Effector CD4-positive, alpha-beta T cell (primary cell): ENCODE measurements around the gene B4GALT3.
A peak's percentile ranks its signal among the peaks of the same experiment; 100 is the strongest.

Experiments used
- DNase-seq: peaks from one replicate; pipeline ENCODE4 v3.0.0-alpha.2; 2020

B4GALT3 gene

GRCh38 chr1:161160671-161161145, 16.6 kb downstream of the B4GALT3 start:
- DNase-seq: no peak

DNA sequence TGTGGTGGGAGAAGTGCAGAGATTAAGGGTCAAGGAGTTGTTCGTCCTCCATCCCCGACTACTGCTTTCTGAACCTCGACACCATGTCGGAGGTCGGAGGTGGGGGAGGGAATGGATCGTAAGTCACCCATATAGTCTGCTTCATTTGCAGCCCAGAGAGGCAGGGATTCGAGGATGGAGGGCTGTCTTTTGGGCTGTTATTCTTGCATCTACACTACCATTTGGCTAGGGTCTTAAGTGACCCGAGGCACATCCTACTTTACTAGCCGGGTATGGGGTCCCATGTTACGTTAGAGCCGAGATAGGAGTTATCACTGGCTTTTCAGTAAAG, 17.4 kb downstream of the B4GALT3 start:
- DNase-seq: no peak

DNA sequence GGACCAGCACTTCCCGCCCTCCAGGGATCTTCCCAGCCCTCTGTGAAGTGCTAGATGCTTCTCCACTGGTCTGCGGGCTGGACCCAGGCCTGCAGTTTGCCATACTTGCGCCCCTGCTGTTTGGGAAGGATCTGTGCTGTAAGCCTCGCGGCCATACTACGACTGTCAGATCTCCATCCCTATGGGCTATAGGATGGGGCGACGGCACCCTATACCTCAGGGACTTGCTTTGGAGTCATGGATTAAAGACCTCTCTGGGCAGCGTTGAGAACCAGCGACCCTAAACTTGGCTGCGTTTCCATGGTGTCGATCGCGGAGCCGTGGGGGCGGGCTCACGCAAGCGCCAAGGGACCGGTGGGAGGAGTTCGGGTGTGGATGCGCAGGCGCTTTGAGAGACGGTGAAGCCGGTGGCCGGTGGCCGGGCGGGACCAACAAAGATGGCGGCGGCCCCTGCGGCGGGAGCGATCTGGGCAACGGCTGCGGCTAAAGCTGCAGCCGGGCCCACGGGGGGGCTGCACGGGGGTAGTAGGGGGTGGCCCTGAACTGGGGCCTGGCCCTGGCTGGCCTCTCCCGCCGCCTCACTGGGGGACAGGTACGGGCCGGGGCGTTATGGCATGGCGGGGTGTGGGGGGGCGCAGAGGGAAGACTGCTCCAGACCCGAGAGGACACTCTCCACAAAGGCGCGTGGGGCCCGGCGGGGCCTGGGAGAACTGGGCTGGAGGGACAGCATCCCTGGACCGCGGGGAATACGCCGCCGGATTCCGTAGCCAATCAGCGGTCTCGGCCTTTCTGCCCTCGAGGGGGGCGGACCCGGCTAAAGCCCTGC, 18.0 kb downstream of the B4GALT3 start, which contains the start of gene USP21:
Gene USP21, plus strand, starts transcription at position 414 of the 826 bp plus-strand sequence. CDS start 1,141 bp downstream, outside the sequence.
- peak; percentile 89 for DNase-seq

GRCh38 chr1:161158316-161159010, 18.8 kb downstream of the B4GALT3 start:
- no peak for DNase-seq

GRCh38 chr1:161157867-161158266, 19.4 kb downstream of the B4GALT3 start:
- DNase-seq: no peak

DNA sequence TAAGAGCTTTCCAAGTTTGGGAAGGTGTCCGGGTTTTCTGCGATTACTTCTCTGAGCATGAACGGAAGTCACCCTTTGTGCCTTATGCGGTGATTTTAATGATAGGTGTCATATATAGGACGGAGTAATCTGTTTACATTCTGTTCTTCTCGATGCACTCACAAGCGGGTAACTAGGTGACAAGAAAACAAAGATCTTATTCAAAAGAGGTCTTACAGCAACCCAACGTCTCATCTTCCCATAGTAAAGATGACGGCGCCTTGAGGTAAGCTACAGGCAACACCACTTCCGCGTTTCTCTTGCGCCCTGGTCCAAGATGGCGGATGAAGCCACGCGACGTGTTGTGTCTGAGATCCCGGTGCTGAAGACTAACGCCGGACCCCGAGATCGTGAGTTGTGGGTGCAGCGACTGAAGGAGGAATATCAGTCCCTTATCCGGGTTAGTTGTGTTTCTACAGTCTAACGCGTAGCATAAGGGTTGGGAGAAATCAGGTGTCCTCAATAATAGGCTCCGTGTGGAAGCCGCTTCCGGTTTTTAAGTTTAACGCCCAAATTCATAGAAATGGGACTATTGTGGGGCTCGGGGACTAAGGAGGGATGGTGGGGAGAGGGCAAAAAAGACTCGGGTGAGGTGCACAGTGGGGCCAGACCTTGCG, 23.5 kb downstream of the B4GALT3 start, which contains the start of gene UFC1:
Gene UFC1, plus strand, starts transcription at position 297 of the 656 bp plus-strand sequence. Its CDS starts 20 bp downstream, at position 317.
- peak; percentile 77 for DNase-seq

GRCh38 chr1:161153176-161153575, 24.1 kb downstream of the B4GALT3 start:
- DNase-seq: no peak

- no peak for DNase-seq
Observed at GRCh38 chr1:161145832-161146231, 31.5 kb downstream of the B4GALT3 start.

DNA sequence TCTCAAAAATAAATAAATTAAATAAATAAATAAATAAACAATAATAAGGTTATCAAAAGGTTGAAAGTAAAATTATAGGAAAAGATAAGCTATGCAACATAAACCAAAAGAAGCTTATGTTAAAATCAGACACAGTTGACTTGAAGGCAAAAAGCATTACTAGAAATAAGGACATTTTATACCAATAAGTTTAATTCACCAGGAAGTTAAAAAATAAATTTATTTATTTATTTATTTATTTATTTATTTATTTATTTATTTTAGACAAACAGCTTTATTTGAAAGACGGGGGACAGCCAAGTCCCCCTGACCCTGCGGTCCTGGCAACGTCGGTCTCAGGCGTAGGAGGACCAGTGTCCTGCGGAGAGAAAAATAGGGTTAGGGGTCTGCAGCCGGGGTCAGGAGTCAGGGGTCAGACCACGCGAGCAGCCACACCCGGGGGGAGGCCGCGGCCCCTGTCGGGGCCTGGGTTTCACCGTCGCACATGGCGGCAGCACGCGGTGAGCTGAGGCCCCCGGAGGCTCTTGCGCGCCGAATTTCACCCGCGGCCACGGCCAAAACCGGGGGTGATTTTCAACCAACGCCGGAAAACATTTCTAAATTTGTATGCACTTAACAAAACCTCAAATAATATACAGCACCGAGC, 36.4 kb downstream of the B4GALT3 start:
- no peak for DNase-seq

- DNase-seq: peak; percentile 35
Observed at GRCh38 chr1:161139766-161140165, 37.5 kb downstream of the B4GALT3 start.

DNA sequence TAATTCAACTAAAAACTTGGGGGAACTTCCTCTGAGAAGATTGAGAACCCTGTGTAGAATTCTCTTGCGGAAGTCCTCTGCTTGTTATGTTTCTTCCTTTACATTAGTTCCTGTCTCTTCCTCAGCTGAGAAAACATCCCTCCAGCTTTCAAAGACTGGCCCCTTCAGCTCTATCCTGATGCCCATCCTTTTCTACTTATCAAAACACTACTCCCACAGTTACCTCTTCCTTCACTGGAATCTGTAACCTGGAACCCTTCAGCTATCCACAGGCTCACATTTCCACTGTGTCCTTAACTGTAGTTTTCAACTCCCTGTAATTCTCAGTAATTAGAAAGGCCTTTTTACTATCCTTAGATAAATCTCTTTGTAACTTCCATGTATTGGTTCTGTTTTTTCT, 38.9 kb downstream of the B4GALT3 start:
- DNase-seq: no peak

- no peak for DNase-seq
Observed at GRCh38 chr1:161137881-161138280, 39.4 kb downstream of the B4GALT3 start.

GRCh38 chr1:161133220-161133740, 44.0 kb downstream of the B4GALT3 start:
- no peak for DNase-seq

GRCh38 chr1:161132410-161133219, 44.7 kb downstream of the B4GALT3 start, which contains the start of gene DEDD:
DEDD (minus strand) TSS chr1:161132667; CDS start chr1:161124462, 8,205 bp downstream.
- DNase-seq: peak; percentile 85

DNA sequence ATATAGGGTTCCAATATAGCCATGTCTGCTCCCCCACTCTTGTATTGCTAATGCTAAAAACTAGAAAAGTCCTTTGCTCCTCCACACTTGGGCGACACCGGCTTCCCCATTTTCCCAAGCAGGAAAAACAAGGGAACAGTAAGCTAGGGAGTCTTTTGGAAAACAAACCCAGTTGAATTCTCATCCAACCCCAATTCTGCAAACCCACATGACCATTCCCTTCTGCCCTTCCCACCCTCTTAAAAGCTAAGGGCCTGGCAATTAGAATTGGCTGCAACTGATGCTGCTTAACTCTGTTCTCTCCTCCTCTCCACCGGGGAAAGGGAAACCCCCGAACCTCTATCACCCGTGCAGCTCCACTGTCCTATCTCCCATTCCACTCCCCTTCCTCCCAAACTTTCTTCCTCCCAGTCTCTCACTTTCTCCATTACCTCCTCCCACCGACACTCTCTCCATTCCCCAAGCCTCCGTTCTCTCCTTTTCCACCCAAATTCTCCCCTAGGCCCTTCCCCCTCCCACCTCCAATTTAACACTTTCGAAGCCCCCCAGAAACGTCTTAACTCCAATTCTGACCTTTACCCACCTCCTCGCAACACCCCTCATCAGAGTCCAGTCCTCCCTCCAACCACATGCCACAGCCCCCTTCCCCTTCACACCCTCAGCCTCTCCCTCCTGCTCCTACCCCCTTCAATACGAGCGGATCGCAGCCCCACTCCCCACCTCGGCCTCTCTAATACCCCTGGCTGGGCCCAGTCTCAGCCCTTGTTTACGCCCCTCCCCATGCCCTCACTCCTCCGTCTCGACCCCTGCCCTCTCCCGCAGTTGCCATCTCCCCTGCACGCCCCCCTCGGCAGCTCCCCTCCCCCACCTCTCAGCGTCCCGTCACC, 45.5 kb downstream of the B4GALT3 start:
- DNase-seq: no peak

GRCh38 chr1:161130266-161130665, 47.0 kb downstream of the B4GALT3 start:
- DNase-seq: no peak

- no peak for DNase-seq
Observed at GRCh38 chr1:161128591-161129420, 48.5 kb downstream of the B4GALT3 start.

- no peak for DNase-seq
Observed at GRCh38 chr1:161127649-161128048, 49.7 kb downstream of the B4GALT3 start.

DNA sequence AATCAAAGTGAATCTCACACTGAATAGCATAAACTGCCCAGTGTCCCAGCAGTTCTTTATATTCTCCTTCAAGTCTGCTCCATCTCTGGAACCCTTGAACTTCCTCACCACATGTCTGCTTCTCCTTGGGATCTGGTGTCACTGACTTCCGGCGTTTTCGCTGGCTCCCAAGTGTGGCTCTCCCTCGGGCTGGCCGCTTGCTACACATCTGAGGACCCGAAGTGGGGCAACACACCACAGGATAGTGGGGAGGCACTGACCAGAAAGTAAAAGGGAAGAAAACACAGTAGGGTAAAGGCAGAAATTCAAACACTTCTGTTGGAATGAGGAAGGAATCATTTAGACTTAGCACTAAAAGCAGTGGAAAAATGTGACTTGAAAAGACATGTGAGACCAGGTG, 54.3 kb downstream of the B4GALT3 start:
- no peak for DNase-seq

DNA sequence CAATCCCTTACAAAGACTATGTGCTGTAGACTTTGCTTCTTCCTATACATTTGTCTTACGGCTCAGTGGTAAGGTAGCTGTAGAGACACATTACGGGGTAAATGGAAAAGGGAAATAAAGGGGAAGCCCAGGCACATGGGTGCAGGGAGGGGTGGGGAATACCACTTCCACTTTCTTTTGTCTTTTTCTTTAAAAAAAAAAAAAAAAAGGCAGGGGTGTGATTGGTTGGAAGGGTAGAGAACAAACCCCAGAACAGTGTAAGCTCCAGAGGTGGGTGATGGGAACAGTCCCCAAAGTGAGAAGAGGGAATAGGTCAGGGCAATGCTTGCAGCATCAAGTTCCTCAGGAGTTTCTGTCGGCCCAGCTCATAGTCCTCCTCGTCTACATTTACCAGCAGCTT, 55.5 kb downstream of the B4GALT3 start:
- no peak for DNase-seq
